ENCODE measurements around the gene MGAT4A.

Gene MGAT4A

DNA sequence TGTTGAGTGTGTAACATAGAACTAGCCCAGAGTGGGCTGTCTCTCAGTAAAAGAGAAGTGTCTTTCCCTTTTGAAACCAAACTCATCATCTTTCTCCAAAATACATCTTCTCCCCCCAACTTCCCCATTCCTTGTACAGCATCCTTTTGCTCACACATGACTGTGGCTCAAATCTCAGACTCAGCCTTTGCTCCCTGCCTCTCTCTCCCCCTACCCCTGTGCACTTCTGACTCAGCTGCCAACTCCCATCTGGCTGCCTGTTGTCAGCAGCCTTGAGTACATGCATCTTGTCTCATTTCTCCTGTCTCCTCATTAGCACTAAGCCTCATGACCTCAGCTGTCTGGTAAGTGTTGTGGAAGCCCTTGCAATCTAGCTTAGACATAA lies 18.1 kb upstream of the MGAT4A start:
- Histone ChIP-seq H3K4me3 (ENCODE audit: low read depth, low read length) (no peak overlapping the region), H3K36me3 (replicated peaks) (no peaks in the 10 kb centered on the region), H3K27me3 (replicated peaks) (no peaks in the 10 kb centered on the region), H3K27ac (no peak overlapping the region)
- in situ Hi-C loops (cut with HindIII; ENCODE audit: low pct_ligation_motif_present, low sequenced_read_pairs): no loop called here
- DNase-seq: no peak
- TF ChIP-seq, protein P1, sequence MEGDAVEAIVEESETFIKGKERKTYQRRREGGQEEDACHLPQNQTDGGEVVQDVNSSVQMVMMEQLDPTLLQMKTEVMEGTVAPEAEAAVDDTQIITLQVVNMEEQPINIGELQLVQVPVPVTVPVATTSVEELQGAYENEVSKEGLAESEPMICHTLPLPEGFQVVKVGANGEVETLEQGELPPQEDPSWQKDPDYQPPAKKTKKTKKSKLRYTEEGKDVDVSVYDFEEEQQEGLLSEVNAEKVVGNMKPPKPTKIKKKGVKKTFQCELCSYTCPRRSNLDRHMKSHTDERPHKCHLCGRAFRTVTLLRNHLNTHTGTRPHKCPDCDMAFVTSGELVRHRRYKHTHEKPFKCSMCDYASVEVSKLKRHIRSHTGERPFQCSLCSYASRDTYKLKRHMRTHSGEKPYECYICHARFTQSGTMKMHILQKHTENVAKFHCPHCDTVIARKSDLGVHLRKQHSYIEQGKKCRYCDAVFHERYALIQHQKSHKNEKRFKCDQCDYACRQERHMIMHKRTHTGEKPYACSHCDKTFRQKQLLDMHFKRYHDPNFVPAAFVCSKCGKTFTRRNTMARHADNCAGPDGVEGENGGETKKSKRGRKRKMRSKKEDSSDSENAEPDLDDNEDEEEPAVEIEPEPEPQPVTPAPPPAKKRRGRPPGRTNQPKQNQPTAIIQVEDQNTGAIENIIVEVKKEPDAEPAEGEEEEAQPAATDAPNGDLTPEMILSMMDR (IDR thresholded peaks at IDR 0.05; ENCODE audit: low read depth, low read length, missing control alignments): no peak

DNA sequence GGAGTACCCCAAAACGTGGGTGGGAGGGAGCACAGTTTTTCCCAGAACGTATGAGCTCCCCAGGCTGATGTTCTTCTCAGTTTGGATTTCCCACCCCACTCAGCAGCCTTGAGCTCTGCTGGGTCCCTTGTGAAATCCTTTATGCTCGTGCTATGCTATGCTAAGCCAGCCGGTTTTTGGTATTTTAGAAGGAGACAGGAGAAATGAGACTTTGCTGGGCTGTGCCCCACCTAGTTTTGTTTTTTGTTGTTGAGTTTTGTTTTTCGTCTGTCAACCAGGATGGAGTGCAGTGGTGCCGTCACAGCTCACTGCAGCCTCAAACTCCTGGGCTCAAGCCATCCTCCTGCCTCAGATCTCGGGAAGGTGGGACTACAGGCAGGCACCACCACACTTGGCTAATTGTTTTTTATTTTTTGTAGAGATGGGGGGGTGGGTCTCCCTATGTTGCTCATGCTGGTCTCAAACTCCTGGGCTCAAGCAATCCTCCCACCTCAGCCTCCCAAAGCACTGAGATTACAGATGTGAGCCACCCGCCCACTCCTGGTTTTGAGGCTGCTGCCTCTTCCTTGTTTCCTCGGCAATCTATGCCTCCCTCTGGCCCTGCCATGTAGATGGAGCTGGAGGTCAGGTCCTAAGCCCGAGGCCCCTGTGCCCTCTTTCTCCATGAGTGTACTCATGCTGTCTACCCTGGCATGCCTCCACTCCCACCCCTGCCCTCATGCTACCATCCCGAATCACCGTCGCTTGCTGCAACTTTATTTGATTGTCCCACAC lies 17.5 kb upstream of the MGAT4A start:
- in situ Hi-C loops (cut with HindIII; ENCODE audit: low pct_ligation_motif_present, low sequenced_read_pairs): no loop called here
- TF ChIP-seq, protein P1 (IDR thresholded peaks at IDR 0.05; ENCODE audit: low read depth, low read length, missing control alignments): no peak
- Histone ChIP-seq H3K27me3 (replicated peaks) (no peaks in the 10 kb centered on the region), H3K27ac (no peak overlapping the region), H3K4me3 (ENCODE audit: low read depth, low read length) (no peak overlapping the region), H3K36me3 (replicated peaks) (no peaks in the 10 kb centered on the region)
- no peak for DNase-seq

- H3K4me3 ChIP-seq (ENCODE audit: low read depth, low read length): no peak overlapping the region
- TF ChIP-seq, protein P1 (IDR thresholded peaks at IDR 0.05; ENCODE audit: low read depth, low read length, missing control alignments): no peak
- H3K27me3 ChIP-seq (replicated peaks): no peaks in the 10 kb centered on the region
- no peak for DNase-seq
- no peaks in the 10 kb centered on the region for H3K36me3 ChIP-seq (replicated peaks)
- H3K27ac ChIP-seq: no peak overlapping the region
- in situ Hi-C loops (cut with HindIII; ENCODE audit: low pct_ligation_motif_present, low sequenced_read_pairs): no loop called here
Observed at GRCh38 chr2:98747888-98748287, 17.0 kb upstream of the MGAT4A start.

DNA sequence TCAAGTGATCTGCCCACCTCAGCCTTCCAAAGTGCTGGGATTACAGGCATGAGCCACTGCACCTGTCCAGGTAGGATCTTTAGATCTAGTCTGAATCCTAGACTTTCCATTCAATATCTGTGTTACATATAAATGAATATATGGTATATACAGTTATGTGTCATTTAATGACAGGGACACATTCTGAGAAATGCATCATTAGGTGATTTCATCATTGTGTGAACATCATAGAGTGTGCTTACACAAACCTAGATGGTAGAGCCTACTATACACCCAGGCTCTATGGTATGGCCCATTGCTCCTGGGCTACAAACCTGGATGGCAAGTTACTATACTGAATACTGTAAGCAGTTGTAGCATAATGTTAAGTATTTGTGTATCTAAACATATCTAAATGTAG lies 15.5 kb upstream of the MGAT4A start:
- Histone ChIP-seq H3K4me3 (ENCODE audit: low read depth, low read length) (no peak overlapping the region), H3K27me3 (replicated peaks) (no peaks in the 10 kb centered on the region), H3K36me3 (replicated peaks) (no peaks in the 10 kb centered on the region), H3K27ac (no peak overlapping the region)
- in situ Hi-C loops (cut with HindIII; ENCODE audit: low pct_ligation_motif_present, low sequenced_read_pairs): no loop called here
- TF ChIP-seq, protein P1 (IDR thresholded peaks at IDR 0.05; ENCODE audit: low read depth, low read length, missing control alignments): no peak
- DNase-seq: no peak

GRCh38 chr2:98744595-98744994 lies 13.7 kb upstream of the MGAT4A start:
- H3K27me3 ChIP-seq (replicated peaks): no peaks in the 10 kb centered on the region
- H3K36me3 ChIP-seq (replicated peaks): no peaks in the 10 kb centered on the region
- in situ Hi-C loops (cut with HindIII; ENCODE audit: low pct_ligation_motif_present, low sequenced_read_pairs): no loop called here
- TF ChIP-seq, protein P1 (IDR thresholded peaks at IDR 0.05; ENCODE audit: low read depth, low read length, missing control alignments): no peak
- H3K27ac ChIP-seq: no peak overlapping the region
- DNase-seq: no peak
- no peak overlapping the region for H3K4me3 ChIP-seq (ENCODE audit: low read depth, low read length)

DNA sequence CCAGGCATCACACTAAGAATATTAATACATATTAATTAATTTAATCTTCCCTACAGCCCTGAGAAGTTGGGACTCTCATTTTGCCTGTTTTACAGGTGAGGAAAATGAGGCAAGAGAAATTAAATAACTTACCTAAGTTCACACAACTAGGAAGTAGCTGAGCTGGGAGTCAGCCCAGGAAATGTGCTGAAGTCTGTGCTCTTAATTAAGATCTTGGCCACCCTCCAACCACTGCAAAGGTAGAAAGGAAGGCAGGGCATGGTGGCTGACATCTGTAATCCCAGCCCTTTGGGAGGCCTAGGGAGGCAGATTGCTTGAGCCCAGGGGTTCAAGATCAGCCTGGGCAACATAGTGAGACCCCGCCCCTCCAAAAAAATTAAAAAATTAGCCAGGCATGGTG lies 12.9 kb upstream of the MGAT4A start:
- H3K4me3 ChIP-seq (ENCODE audit: low read depth, low read length): no peak overlapping the region
- no peak for DNase-seq
- no peak overlapping the region for H3K27ac ChIP-seq
- TF ChIP-seq, protein P1 (IDR thresholded peaks at IDR 0.05; ENCODE audit: low read depth, low read length, missing control alignments): no peak
- no peaks in the 10 kb centered on the region for H3K36me3 ChIP-seq (replicated peaks)
- H3K27me3 ChIP-seq (replicated peaks): no peaks in the 10 kb centered on the region
- in situ Hi-C loops (cut with HindIII; ENCODE audit: low pct_ligation_motif_present, low sequenced_read_pairs): no loop called here
